RWPE2 (cell line): ENCODE measurements around the gene TMEM131L.

Experiments used
- ATAC-seq: fragments of 200-7000 bp; cut with Tn5 transposase; 3 replicates; pipeline ENCODE4 v1.9.1; 2021; ENCODE audit warnings: low read depth
- DNase-seq: peaks from one replicate; pipeline ENCODE4 v3.0.0-alpha.2; 2020; ENCODE audit warnings: low spot score
- H3K27ac ChIP-seq: fragments of 450-650 bp; 2 replicates; pipeline ENCODE4 v1.5.1; 2017; ENCODE audit warnings: mild to moderate bottlenecking; ENCODE audit not compliant: poor library complexity, severe bottlenecking
- H3K27me3 ChIP-seq: fragments of 250-450 bp; sonication (Bioruptor Pico); 2 replicates; pipeline ENCODE4 v1.5.1; 2021; ENCODE audit warnings: mild to moderate bottlenecking, moderate library complexity; ENCODE audit not compliant: insufficient read depth, poor library complexity, severe bottlenecking
- H3K36me3 ChIP-seq: fragments of 250-450 bp; sonication (Bioruptor Pico); 2 replicates; pipeline ENCODE4 v1.5.1; 2020; ENCODE audit warnings: low read depth, mild to moderate bottlenecking, moderate library complexity
- H3K4me1 ChIP-seq: fragments of 250-450 bp; sonication (Bioruptor Pico); 2 replicates; pipeline ENCODE4 v1.5.1; 2021; ENCODE audit warnings: mild to moderate bottlenecking, moderate library complexity; ENCODE audit not compliant: insufficient read depth, poor library complexity, severe bottlenecking
- H3K4me3 ChIP-seq: fragments of 250-450 bp; sonication (Bioruptor Pico); 2 replicates; pipeline ENCODE4 v1.5.1; 2021; ENCODE audit warnings: mild to moderate bottlenecking, moderate library complexity; ENCODE audit not compliant: severe bottlenecking
- H3K9me3 ChIP-seq: fragments of 250-450 bp; sonication (Bioruptor Pico); 2 replicates; pipeline ENCODE4 v1.5.1; 2021; ENCODE audit warnings: mild to moderate bottlenecking, moderate library complexity; ENCODE audit not compliant: severe bottlenecking
- TF ChIP-seq, protein P1 (sequence below): fragments of 450-650 bp; IDR thresholded peaks from one replicate; pipeline ENCODE4 v1.5.1; 2017; ENCODE audit warnings: mild to moderate bottlenecking, moderate library complexity; ENCODE audit not compliant: poor library complexity, severe bottlenecking

The TMEM131L gene

DNA sequence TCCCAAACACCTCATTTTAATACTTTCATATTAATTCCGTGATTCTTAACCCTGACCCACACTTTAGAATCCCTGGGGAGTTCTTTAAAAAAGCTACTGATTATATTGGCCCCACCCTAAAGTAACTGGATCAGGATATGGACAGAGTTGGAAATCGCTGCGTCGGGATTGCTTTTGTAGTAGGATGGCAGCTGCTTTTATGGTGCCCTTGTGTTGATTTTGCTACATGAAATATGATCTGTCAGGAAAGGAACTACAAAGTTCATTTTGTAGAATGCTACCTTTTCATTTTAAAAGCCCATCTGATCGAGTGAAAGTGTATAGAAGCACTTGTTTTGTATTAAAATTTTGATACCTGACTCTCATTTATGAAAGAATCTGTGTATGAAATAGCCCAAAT lies 43.6 kb downstream of the TMEM131L start:
- DNase-seq = no peak
- TF ChIP-seq, protein P1, sequence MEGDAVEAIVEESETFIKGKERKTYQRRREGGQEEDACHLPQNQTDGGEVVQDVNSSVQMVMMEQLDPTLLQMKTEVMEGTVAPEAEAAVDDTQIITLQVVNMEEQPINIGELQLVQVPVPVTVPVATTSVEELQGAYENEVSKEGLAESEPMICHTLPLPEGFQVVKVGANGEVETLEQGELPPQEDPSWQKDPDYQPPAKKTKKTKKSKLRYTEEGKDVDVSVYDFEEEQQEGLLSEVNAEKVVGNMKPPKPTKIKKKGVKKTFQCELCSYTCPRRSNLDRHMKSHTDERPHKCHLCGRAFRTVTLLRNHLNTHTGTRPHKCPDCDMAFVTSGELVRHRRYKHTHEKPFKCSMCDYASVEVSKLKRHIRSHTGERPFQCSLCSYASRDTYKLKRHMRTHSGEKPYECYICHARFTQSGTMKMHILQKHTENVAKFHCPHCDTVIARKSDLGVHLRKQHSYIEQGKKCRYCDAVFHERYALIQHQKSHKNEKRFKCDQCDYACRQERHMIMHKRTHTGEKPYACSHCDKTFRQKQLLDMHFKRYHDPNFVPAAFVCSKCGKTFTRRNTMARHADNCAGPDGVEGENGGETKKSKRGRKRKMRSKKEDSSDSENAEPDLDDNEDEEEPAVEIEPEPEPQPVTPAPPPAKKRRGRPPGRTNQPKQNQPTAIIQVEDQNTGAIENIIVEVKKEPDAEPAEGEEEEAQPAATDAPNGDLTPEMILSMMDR = no peak
- peaks cover 38% of the 10 kb centered on the region for H3K4me1 ChIP-seq
- no peak overlapping the region for H3K27ac ChIP-seq
- no peaks in the 10 kb centered on the region for H3K36me3 ChIP-seq
- no peak overlapping the region for H3K4me3 ChIP-seq
- no peaks in the 10 kb centered on the region for H3K9me3 ChIP-seq
- H3K27me3 ChIP-seq = no peaks in the 10 kb centered on the region
- no peak for ATAC-seq

DNA sequence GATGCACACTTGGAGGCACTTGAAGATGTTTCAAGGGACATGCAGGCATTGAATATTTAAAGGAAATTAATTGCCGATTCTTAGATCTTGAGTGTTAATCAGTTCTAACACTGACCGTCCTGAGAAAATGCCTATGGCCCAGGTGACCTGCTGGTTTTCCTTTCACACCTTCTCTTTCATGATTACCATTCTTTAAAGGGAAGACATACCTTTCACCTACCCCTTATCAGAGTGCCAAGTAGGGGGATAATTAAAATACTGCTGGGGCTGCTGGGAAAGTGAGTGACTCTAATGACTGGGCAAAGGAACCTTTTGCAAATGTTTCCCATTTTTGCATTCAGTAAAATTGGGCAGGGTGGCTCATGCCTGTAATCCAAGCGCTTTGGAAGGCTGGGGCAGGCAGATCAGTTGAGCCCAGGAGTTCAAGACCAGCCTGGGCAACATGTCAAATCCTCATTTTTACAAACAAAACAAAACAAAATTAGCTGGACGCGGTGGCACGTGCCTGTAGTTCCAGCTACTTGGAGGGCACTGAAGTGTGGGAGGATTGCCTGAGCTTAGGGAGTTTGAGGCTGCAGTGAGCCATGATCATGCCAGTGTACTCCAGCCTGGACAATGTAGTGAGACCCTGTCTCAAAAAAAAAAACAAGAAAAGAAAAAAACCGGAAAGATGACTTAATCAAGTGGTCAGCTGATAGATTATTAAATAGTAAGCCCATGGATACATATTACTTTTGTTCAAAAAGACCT lies 44.3 kb downstream of the TMEM131L start:
- H3K27ac ChIP-seq = no peak overlapping the region
- no peaks in the 10 kb centered on the region for H3K27me3 ChIP-seq
- TF ChIP-seq, protein P1 = no peak
- peaks cover 44% of the 10 kb centered on the region for H3K4me1 ChIP-seq
- H3K36me3 ChIP-seq = no peaks in the 10 kb centered on the region
- no peak for ATAC-seq
- DNase-seq = no peak
- no peaks in the 10 kb centered on the region for H3K9me3 ChIP-seq
- no peak overlapping the region for H3K4me3 ChIP-seq

DNA sequence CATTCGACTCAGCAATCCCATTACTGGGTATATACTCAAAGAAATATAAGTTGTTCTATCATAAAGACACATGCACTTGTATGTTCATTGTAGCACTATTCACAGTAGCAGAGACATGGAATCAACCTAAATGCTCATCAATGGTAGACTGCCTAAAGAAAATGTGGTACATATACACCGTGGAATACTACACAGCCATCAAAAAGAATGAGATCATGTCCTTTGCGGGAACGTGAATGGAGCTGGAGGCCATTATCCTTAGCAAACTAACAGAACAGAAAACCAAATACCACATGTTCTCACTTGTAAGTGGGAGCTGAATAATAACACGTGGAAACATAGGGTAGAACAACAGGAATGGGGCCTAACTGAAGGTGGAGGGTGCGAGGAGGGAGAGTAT lies 44.9 kb downstream of the TMEM131L start:
- H3K4me1 ChIP-seq = peaks cover 39% of the 10 kb centered on the region
- ATAC-seq (no peak), DNase-seq (no peak)
- H3K27me3 ChIP-seq = no peaks in the 10 kb centered on the region
- H3K27ac ChIP-seq = no peak overlapping the region
- H3K9me3 ChIP-seq = no peaks in the 10 kb centered on the region
- no peak overlapping the region for H3K4me3 ChIP-seq
- no peaks in the 10 kb centered on the region for H3K36me3 ChIP-seq
- TF ChIP-seq, protein P1 = no peak

DNA sequence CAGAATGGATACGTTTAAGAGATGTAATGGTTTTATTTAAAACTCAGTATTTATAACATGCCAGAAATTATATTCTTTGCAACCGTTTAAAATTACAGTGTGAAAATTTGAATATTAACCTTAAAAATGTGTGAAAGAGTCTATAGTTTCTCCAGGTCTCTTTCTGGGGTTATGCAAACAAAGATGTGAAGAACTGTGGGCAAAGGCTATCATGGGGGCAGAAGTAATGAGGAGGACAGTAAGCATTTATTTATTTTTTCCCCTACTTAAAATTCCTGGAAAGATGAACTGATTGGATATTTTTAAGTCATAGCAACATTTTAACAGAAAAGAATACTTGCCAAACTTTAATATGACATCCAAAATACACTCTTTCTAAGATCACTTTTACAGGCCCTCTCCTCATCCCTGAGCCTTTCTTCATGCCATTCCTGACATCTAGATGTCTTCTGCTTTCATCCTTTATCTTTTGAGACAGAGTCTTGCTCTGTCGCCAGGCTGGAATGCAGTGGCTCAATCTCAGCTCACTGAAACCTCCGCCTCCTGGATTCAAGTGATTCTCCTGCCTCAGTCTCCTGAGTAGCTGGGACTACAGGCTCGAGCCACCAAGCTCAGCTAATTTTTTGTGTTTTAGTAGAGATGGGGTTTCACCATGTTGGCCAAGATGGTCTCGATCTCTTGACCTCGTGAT lies 46.1 kb downstream of the TMEM131L start:
- Histone ChIP-seq H3K27ac (peak overlapping the region; percentile 79), H3K4me1 (peaks cover 39% of the 10 kb centered on the region), H3K9me3 (no peaks in the 10 kb centered on the region), H3K36me3 (no peaks in the 10 kb centered on the region), H3K4me3 (no peak overlapping the region), H3K27me3 (no peaks in the 10 kb centered on the region)
- TF ChIP-seq, protein P1 = no peak
- ATAC-seq (peak; percentile 57; the same call in 1 of the 3 replicates), DNase-seq (no peak)
